SW480 (cell line): Measurements from ENCODE around the gene FPR2.
"Not testable (repeated sequence)": the region's sequence is repeated elsewhere in the genome, so short reads cannot be mapped to it uniquely, and the experiment has no call there.

Experiments used
- DNase-seq: peaks from one replicate; pipeline ENCODE4 v3.0.0-alpha.2; 2016; ENCODE audit warnings: low spot score

The FPR2 gene

GRCh38 chr19:51784109-51784785 is 23.3 kb downstream of the FPR2 start:
- no peak for DNase-seq

DNA sequence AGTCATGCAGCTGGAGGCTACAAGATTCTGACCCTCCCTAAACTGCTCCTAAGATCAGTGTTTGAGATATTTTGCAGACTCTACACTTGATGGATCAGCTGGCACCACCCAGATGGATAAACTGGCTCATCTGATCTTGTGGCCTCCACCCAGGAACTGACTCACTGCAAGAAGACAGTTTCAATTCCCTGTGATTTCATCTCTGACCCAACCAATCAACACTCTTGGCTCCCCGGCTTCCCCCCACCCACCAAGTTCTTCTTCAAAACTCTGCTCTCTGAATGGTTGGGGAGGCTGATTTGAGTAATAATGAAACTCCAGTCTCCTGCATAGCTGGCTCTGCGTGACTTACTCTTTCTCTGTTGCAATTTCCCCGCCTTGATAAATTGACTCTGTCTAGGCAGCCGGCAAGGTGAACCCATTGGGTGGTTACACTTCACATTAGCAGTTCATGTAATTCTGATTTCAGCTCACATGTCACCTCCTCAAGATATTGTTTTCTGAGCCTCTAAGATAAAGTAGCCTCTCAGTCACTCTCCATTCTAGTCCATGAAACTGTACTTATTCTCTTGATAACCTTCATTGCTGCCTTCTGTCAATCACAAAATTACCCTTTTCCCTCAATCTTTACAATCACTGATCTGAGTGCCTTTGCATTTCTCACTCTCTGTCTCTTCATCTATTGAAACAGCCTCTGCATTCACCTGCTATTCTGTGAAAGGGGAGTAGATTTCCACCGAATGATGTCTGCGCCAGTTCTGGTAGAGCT is 24.1 kb downstream of the FPR2 start:
- peak; percentile 37 for DNase-seq

DNA sequence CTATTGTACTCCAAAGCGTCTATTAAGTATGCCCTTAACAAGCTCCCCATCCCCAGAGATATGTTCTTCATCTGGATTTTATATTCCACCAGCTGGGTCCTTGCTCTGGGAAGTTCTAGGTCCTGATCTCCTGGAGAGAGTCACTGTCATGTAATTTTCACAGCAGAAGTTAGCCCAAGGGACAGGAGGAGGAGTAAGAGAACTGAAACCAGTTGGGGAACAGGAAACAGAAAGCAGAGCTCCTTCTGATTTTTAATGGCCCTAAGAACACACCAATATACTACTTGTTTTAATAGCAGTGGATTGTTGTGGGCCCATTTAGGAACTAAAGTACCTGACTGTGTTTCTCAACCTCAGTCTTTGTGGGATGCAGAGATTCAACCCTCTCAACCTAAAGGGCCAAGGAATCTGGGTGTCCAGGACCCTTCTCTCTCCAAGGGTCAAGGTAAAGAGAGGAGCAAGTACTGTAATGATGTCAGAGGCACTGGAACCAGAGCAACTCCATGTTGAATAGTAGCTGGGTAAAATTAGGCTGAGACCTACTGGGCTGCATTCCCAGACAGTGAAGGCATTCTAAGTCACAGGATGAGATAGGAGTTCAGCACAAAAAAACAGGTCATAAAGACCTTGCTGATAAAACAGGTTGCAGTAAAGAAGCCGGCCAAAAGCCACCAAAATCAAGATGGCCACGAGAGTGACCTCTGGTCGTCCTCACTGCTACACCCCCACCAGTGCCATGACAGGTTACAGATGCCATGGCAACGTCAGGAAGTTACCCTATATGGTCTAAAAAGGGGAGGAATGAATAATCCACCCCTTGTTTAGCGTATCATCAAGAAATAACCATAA is 25.9 kb downstream of the FPR2 start:
- no peak for DNase-seq

- no peak for DNase-seq
These were observed 27.0 kb downstream of the FPR2 start for GRCh38 chr19:51788029-51788428.

GRCh38 chr19:51789061-51789795 is 28.2 kb downstream of the FPR2 start:
- DNase-seq: no peak

GRCh38 chr19:51792932-51793331 is 32.0 kb downstream of the FPR2 start:
- no peak for DNase-seq

DNA sequence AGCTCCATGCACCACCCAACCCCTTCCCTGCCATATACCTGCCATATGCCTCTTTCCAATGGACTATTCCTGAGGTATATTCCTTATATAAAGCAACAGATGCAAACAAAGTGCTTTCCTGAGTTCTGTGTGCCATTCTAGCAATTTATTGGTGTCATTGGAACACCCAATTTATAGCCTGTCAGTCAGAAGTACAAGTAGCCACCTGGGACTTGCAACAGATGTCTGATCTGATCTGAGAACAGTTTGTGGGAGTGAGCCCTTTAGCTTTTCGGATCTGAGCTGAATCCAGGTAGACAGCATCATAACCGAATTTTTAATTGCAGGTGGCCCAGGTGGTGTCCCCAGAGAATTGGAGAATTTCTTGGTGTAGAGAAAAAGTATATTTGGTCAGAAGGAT is 33.0 kb downstream of the FPR2 start:
- no peak for DNase-seq

GRCh38 chr19:51794885-51795490 is 34.0 kb downstream of the FPR2 start, which contains the start of gene FPR3:
Gene FPR3 (plus strand): TSS chr19:51795157. CDS start chr19:51823749, 28,592 bp downstream.
- no peak for DNase-seq

- no peak for DNase-seq
These were observed 35.3 kb downstream of the FPR2 start for GRCh38 chr19:51796195-51796679.

GRCh38 chr19:51797480-51797879 is 36.5 kb downstream of the FPR2 start:
- DNase-seq: no peak

DNA sequence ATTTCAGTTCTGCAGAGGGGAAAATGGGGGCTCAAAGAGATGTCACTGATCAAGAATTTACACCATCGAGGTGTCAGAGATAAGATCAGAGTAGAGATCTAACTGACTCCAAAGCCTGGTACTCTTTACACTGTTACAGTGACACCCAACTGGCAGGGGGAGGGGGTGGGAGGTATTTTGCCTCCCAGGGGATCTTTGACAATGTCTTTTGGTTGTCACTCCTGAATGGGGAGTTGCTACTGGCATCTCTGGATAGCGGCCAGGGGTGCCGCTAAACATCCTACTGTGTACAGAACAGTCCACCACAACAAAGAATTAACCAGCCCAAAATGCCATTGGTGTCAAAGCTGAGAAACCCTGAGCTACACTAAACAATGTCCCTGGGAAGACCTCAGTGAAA is 37.1 kb downstream of the FPR2 start:
- no peak for DNase-seq

GRCh38 chr19:51799034-51799773 is 38.2 kb downstream of the FPR2 start:
- peak; percentile 40 for DNase-seq

DNA sequence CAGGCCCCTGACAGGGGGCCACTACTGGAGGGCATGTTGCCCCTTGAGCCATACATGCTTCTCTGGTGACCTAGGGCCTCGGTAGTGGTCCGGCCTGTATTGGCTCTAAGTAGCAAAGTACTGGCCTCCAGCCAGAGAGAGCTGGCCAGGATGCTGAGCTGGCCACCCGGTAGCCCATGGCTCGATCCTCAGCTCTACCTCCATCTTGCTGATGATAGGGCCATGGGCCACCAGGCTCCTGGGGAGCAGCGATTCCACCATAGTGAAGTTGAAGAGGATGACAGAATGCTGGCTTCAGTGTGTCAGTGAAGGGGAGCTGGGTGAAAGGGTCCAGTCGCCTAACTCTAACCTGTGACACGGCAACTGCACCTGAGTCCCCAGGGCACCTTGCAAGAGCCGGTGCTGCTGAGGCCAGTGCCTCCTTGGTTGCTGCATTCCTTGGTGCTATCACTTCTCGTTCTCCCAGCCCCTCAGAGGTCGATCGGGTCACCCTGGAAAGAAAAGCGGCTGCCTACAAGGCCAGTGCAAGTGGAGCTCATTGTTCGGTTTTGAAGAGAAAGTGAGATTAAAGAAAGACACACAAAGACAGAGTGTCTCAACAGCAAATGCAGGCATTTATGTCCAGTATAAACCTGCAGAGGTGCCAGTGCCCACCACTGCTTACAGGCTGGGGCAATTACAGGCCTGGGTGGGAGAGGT is 38.9 kb downstream of the FPR2 start:
- DNase-seq: no peak

DNA sequence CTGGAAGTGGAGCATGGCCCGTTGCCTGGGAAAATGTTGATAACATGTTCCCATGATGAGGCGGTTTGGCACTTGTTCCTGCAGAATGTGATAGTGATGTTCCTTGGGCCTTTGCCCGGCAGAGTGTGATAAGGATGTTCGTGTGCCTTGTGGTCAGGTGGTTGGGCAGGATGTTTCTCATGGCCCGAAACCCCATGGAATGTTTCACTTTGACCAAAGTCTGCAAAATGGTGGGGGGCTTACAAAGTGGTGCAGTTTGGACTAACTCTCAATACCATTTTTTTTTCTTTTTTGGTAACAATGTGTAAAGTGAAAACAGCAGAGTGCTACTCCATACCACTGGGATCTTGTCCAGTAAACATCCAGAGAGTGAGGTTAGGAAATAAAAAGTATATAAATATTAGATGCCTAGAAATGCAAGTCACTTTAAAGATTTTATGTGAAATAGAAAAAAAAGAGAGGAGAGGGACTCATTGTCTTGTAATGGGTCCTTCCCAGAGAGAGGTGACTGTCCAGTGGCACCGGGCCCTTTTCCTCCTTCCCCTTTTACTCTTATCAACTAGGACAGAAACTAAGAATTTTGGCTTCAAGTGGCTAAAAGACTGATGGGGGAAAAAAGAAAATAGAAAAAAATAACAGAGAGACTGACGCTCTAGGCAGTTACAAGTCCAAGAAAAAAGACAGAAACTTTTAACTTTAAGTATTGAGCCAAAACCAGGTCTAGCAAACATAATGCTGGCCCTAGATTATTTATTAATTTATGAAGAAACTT is 39.7 kb downstream of the FPR2 start:
- DNase-seq: no peak

- DNase-seq: no peak
These were observed 41.8 kb downstream of the FPR2 start for GRCh38 chr19:51802775-51803174.

DNA sequence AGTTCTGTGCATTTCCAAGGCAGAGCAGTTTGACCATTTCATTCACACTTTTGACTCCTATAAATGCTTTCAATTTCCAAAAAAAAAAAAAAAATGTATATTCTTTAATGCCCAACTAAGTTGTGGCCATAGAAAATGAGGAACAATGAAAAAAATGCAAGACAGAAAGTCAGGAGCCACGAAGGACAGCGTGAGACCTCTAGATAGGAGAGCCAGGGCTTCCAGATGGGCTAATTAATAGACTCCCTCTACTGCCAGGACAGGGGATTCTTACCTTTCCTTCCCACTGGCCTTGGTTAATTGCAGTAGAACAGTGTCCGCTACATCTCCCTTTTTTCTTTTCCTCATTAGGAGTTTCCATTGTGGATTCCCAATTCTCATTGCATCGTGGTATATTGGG is 42.5 kb downstream of the FPR2 start:
- DNase-seq: no peak

GRCh38 chr19:51803967-51804366 is 43.0 kb downstream of the FPR2 start:
- DNase-seq: no peak

GRCh38 chr19:51804789-51805188 is 43.8 kb downstream of the FPR2 start:
- not testable (repeated sequence) for DNase-seq

GRCh38 chr19:51805396-51805795 is 44.4 kb downstream of the FPR2 start:
- not testable (repeated sequence) for DNase-seq
